GM12878 (cell line): ENCODE data around the gene SRSF11. TPM values are rescaled to one million over a fixed set of nuclear protein-coding genes. Genes with fewer than 3 reads are reported as not detected.

Experiments
- ATAC-seq: fragments of 200-7000 bp; cut with Tn5 transposase; 3 replicates; pipeline ENCODE4 v1.9.1; 2020; ENCODE audit warnings: mild to moderate bottlenecking, moderate library complexity
- BruUV-seq: library from RNA; stranded (reverse); fragments of 400-500 nt; replicated peaks from 2 replicates; lab custom pipeline; 2021; lab: Mats Ljungman, UMichigan
- CTCF ChIA-PET: fragments of 300-600 bp; sonication (Branson Sonifier 250); formaldehyde crosslinking; extraction: SDS; loops from one replicate; lab custom pipeline; 2021; ENCODE audit warnings: inconsistent platforms; lab: Yijun Ruan, JAX
- POLR2A ChIA-PET: fragments of 350-600 bp; formaldehyde crosslinking; extraction: SDS; loops from one replicate; lab custom pipeline; 2021; ENCODE audit warnings: inconsistent platforms; lab: Charles Lee
- RAD21 ChIA-PET: fragments of 300-600 bp; sonication (Branson Sonifier 250); formaldehyde crosslinking; loops from one replicate; lab custom pipeline; 2023; ENCODE audit warnings: antibody characterized with exemption; ENCODE audit not compliant: unreplicated experiment; lab: Charles Lee
- SMC1A ChIA-PET: fragments of 300-600 bp; sonication (Branson Sonifier 250); formaldehyde crosslinking; loops from one replicate; lab custom pipeline; 2023; ENCODE audit not compliant: unreplicated experiment, uncharacterized antibody; lab: Charles Lee
- DNase-seq: peaks from one replicate; pipeline ENCODE4 v3.0.0-alpha.2; 2011; ENCODE audit warnings: low read depth, low spot score
- FAIRE-seq: peaks from 3 replicates; lab custom pipeline; 2011; peaks lifted over from hg19 to GRCh38; lab: Jason Lieb, UNC
- H2AFZ ChIP-seq: 2 replicates; pipeline ENCODE4 v1.6.0; 2011; ENCODE audit warnings: low read depth, low read length, control low read depth; ENCODE audit not compliant: control insufficient read depth
- H3K27ac ChIP-seq: 2 replicates; pipeline ENCODE4 v1.5.1; 2011; ENCODE audit warnings: control low read depth; ENCODE audit not compliant: control insufficient read depth, insufficient read depth
- H3K27me3 ChIP-seq, 2 experiments: replicated peaks in 1 of 2; 2 replicates each; pipeline versions ENCODE4 v1.6.0 to v1.6.1; 2011; ENCODE audit warnings: low read length in 1 of 2; ENCODE audit not compliant: control insufficient read depth in 2 of 2, insufficient read depth in 2 of 2
- H3K36me3 ChIP-seq, 2 experiments: 2 replicates each; pipeline ENCODE4 v1.5.1; 2011; ENCODE audit warnings: low read length in 1 of 2; ENCODE audit not compliant: control insufficient read depth in 2 of 2, insufficient read depth in 2 of 2
- H3K4me1 ChIP-seq: 2 replicates; pipeline ENCODE4 v1.6.1; 2011; ENCODE audit warnings: mild to moderate bottlenecking, low read length, moderate library complexity, mixed read lengths; ENCODE audit not compliant: control insufficient read depth, insufficient read depth
- H3K4me2 ChIP-seq: 2 replicates; pipeline ENCODE4 v1.6.0; 2011; ENCODE audit warnings: control low read depth; ENCODE audit not compliant: control insufficient read depth, insufficient read depth
- H3K4me3 ChIP-seq: fragments of 200-600 bp; sonication (generic); 2 replicates; pipeline ENCODE4 v1.5.1; 2016
- H3K79me2 ChIP-seq: 2 replicates; pipeline ENCODE4 v1.6.0; 2011; ENCODE audit warnings: low read length; ENCODE audit not compliant: control insufficient read depth, insufficient read depth
- H3K9ac ChIP-seq: 2 replicates; pipeline ENCODE4 v1.8.0; 2011; ENCODE audit warnings: low read length, control low read depth, mixed read lengths; ENCODE audit not compliant: control insufficient read depth, insufficient read depth
- H3K9me3 ChIP-seq: replicated peaks from 3 replicates; pipeline ENCODE4 v1.5.1; 2011; ENCODE audit warnings: mild to moderate bottlenecking, low read length; ENCODE audit not compliant: control insufficient read depth, insufficient read depth
- H4K20me1 ChIP-seq: 2 replicates; pipeline ENCODE4 v1.6.0; 2011; ENCODE audit not compliant: control insufficient read depth, insufficient read depth
- CREB1 ChIP-seq: IDR thresholded peaks from 2 replicates; pipeline ENCODE4 v1.6.1; 2012; ENCODE audit warnings: low read depth, mild to moderate bottlenecking, inconsistent platforms
- ETV6 ChIP-seq, 2 experiments: fragments of 450-650 bp in 1 of 2; IDR thresholded peaks in 1 of 2; conservative IDR thresholded peaks in 1 of 2; 2 replicates each; pipeline ENCODE4 v1.6.1; 2014; ENCODE audit warnings: antibody characterized with exemption in 1 of 2, borderline replicate concordance in 1 of 2, low read depth in 1 of 2, mild to moderate bottlenecking in 1 of 2, moderate library complexity in 1 of 2
- FOXK2 ChIP-seq: fragments of 450-650 bp; IDR thresholded peaks from 2 replicates; pipeline ENCODE4 v1.6.1; 2017; ENCODE audit warnings: mild to moderate bottlenecking, moderate library complexity
- IKZF1 ChIP-seq: fragments of 450-650 bp; conservative IDR thresholded peaks from 2 replicates; pipeline ENCODE4 v1.6.1; 2017; ENCODE audit warnings: antibody characterized with exemption, mild to moderate bottlenecking
- LARP7 ChIP-seq: fragments of 450-650 bp; IDR thresholded peaks from 2 replicates; pipeline ENCODE4 v1.6.1; 2017; ENCODE audit warnings: mild to moderate bottlenecking
- RAD21 ChIP-seq: IDR thresholded peaks from 2 replicates; pipeline ENCODE4 v1.6.1; 2011; ENCODE audit warnings: mild to moderate bottlenecking, low read depth, low read length, moderate library complexity; ENCODE audit not compliant: insufficient read depth
- SMAD5 ChIP-seq: IDR thresholded peaks from 2 replicates; pipeline ENCODE4 v1.6.1; 2016; ENCODE audit warnings: antibody characterized with exemption, low read depth
- STAT1 ChIP-seq: fragments of 450-650 bp; conservative IDR thresholded peaks from 2 replicates; pipeline ENCODE4 v1.6.1; 2014; ENCODE audit warnings: antibody characterized with exemption, mild to moderate bottlenecking
- STAT3 ChIP-seq: IDR thresholded peaks from 2 replicates; pipeline ENCODE4 v1.6.1; 2011; ENCODE audit warnings: low read depth, low read length, improper control_type of control experiment
- YBX1 ChIP-seq: fragments of 450-650 bp; IDR thresholded peaks from 2 replicates; pipeline ENCODE4 v1.6.1; 2016; ENCODE audit warnings: antibody characterized with exemption
- ZBED1 ChIP-seq: IDR thresholded peaks from 2 replicates; pipeline ENCODE4 v1.6.1; 2016; ENCODE audit warnings: borderline replicate concordance
- WGBS: methylation state at CpG from one replicate; pipeline ENCODE4 v1.1.6; 2016; ENCODE audit warnings: low lambda C conversion rate; ENCODE audit not compliant: insufficient replicate concordance, insufficient coverage; ENCODE audit errors: missing lambda C conversion rate; 5-methylcytosine and 5-hydroxymethylcytosine counted together
- in situ Hi-C: fragments of 300-500 bp; cut with MboI; formaldehyde crosslinking; loops from 9 replicates; pipeline ENCODE4 v1.14.3; 2018; ENCODE audit warnings: mixed read lengths
- intact Hi-C: fragments of 100-400 bp; cut with micrococcal nuclease; formaldehyde crosslinking; loops from one replicate; pipeline ENCODE4 v1.14.2; 2022; ENCODE audit not compliant: unreplicated experiment
- polyA plus RNA-seq, 11 experiments: library from polyadenylated mRNA; depleted of rRNA in 4 of 11; unstranded in 6 of 11; stranded (reverse) in 5 of 11; fragments of >200 nt; fragmentation: Nextera tagmentation in 4 of 11; fragmentation: Illumina TruSeq in 1 of 11; extraction: Ambion mirVana in 4 of 11; extraction: Trizol in 1 of 11; gene quantifications; 1 replicate in 1 of 11; 2 replicates in 10 of 11; pipeline versions ENCODE4 v1.2.1 to v1.2.3, GENCODE V29; 2011 to 2016; ENCODE audit warnings: inconsistent platforms in 2 of 11, missing spikeins in 2 of 11, low read depth in 1 of 11
- total RNA-seq, 4 experiments: library from RNA; depleted of rRNA in 3 of 4; stranded (reverse); fragments of >200 nt in 3 of 4; fragmentation: Illumina TruSeq in 1 of 4; extraction: Trizol in 1 of 4; gene quantifications; 2 replicates each; pipeline versions ENCODE4 v1.2.1 to v1.2.3, GENCODE V29; 2013 to 2021
- TF ChIP-seq, protein P1 (sequence below): fragments of 450-650 bp; IDR thresholded peaks from 2 replicates; pipeline ENCODE4 v1.6.1; 2017; ENCODE audit warnings: mild to moderate bottlenecking, moderate library complexity

SRSF11 gene
- total and polyA plus RNA-seq, 10 of the 15 experiments (the other 5 are each of a cell fraction or from before 2014, with no cell fraction given), result 83.0 to 424 (median 207) TPM

GRCh38 chr1:70284366-70284765, 63.2 kb downstream of the SRSF11 start:
- no peaks in the 10 kb centered on the region for H3K9me3 ChIP-seq
- H4K20me1 ChIP-seq, result no peaks in the 10 kb centered on the region
- H3K79me2 ChIP-seq, result no peaks in the 10 kb centered on the region
- SMC1A ChIA-PET, result interaction anchor here (1.2 kb wide), 1 partner anchor 9 kb away, joined by 3 read pairs; no protein-coding TSS in a partner anchor
- DNase-seq, result no peak
- H3K4me2 ChIP-seq, result no peak overlapping the region
- CTCF ChIA-PET, result no interaction called here
- no peaks in the 10 kb centered on the region for H3K27me3 ChIP-seq
- in situ Hi-C loops, result no loop called here
- no TSS peak for BruUV-seq
- WGBS, result 93% methylated on average over 2 of the region's 2 CpGs
- no peak overlapping the region for H3K4me3 ChIP-seq
- RAD21 ChIA-PET, result interaction anchor here (1.5 kb wide), 1 partner anchor 137 kb away, joined by 3 read pairs; no protein-coding TSS in a partner anchor
- no peak for ATAC-seq
- FAIRE-seq, result no peak
- intact Hi-C loops, result no loop called here
- peaks cover 0 to 3% of the 10 kb centered on the region in 2 experiments; a peak in 2 of 4 replicates for H3K36me3 ChIP-seq
- no peak overlapping the region for H2AFZ ChIP-seq
- POLR2A ChIA-PET, result interaction anchor here (0.6 kb wide), 1 partner anchor 130 kb away, joined by 3 read pairs; no protein-coding TSS in a partner anchor
- H3K9ac ChIP-seq, result no peak overlapping the region
- H3K27ac ChIP-seq, result no peak overlapping the region
- TF ChIP-seq ETV6 (conservative IDR thresholded peaks at IDR 0.05 in 1 of 2, IDR thresholded peaks at IDR 0.05 in 1 of 2; ENCODE audit: borderline replicate concordance in 1 of 2, low read depth in 1 of 2) (no peak), LARP7 (no peak), IKZF1 (no peak), FOXK2 (no peak), STAT3 (no peak), STAT1 (no peak), CREB1 (no peak), ZBED1 (no peak), RAD21 (no peak), YBX1 (no peak), SMAD5 (no peak)
- TF ChIP-seq, protein P1, sequence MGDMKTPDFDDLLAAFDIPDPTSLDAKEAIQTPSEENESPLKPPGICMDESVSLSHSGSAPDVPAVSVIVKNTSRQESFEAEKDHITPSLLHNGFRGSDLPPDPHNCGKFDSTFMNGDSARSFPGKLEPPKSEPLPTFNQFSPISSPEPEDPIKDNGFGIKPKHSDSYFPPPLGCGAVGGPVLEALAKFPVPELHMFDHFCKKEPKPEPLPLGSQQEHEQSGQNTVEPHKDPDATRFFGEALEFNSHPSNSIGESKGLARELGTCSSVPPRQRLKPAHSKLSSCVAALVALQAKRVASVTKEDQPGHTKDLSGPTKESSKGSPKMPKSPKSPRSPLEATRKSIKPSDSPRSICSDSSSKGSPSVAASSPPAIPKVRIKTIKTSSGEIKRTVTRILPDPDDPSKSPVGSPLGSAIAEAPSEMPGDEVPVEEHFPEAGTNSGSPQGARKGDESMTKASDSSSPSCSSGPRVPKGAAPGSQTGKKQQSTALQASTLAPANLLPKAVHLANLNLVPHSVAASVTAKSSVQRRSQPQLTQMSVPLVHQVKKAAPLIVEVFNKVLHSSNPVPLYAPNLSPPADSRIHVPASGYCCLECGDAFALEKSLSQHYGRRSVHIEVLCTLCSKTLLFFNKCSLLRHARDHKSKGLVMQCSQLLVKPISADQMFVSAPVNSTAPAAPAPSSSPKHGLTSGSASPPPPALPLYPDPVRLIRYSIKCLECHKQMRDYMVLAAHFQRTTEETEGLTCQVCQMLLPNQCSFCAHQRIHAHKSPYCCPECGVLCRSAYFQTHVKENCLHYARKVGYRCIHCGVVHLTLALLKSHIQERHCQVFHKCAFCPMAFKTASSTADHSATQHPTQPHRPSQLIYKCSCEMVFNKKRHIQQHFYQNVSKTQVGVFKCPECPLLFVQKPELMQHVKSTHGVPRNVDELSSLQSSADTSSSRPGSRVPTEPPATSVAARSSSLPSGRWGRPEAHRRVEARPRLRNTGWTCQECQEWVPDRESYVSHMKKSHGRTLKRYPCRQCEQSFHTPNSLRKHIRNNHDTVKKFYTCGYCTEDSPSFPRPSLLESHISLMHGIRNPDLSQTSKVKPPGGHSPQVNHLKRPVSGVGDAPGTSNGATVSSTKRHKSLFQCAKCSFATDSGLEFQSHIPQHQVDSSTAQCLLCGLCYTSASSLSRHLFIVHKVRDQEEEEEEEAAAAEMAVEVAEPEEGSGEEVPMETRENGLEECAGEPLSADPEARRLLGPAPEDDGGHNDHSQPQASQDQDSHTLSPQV, result no peak
- H3K4me1 ChIP-seq, result no peaks in the 10 kb centered on the region
